ENCODE data around the gene MUS81.

GRCh38 chr11:65890324-65891218 lies 30.3 kb downstream of the MUS81 start, which contains the start of gene CCDC85B:
- TF ChIP-seq SP1 (IDR thresholded peaks at IDR 0.05): no peak
- no peak for TF ChIP-seq HDGF (IDR thresholded peaks at IDR 0.05; ENCODE audit: borderline replicate concordance)
- no peak for TF ChIP-seq FOXA1 (IDR thresholded peaks at IDR 0.05)
- TF ChIP-seq CTBP1 (IDR thresholded peaks at IDR 0.05; ENCODE audit: borderline replicate concordance): no peak
- TF ChIP-seq SUZ12 (IDR thresholded peaks at IDR 0.05): no peak
- TF ChIP-seq ARNT (IDR thresholded peaks at IDR 0.05): no peak
- TF ChIP-seq FOXM1 (IDR thresholded peaks at IDR 0.05; ENCODE audit: borderline replicate concordance): no peak; the same call in 1 of the 2 replicates
- no peak for TF ChIP-seq BHLHE40 (IDR thresholded peaks at IDR 0.05; ENCODE audit: borderline replicate concordance)
- no peak; the same call in 1 of the 2 replicates for TF ChIP-seq LEF1 (IDR thresholded peaks at IDR 0.05; ENCODE audit: borderline replicate concordance)

All from HEK293T (cell line).